Skeletal muscle tissue (tissue), 4 donors: ENCODE data around the gene ZNF385D. TPM values are rescaled to one million over a fixed set of nuclear protein-coding genes. Genes with fewer than 3 reads are reported as not detected.
A peak's percentile ranks its signal among the peaks of the same experiment; 100 is the strongest.

Experiments
- H3K27ac ChIP-seq: one replicate; pipeline ENCODE4 v1.7.0; 2013; ENCODE audit warnings: mild to moderate bottlenecking, low read depth, low read length, inconsistent platforms
- H3K27me3 ChIP-seq, 3 donors: one replicate each; pipeline ENCODE4 v1.7.0; 2013; ENCODE audit warnings: low read length in 3 of 3; ENCODE audit not compliant: control insufficient read depth in 3 of 3, insufficient read depth in 3 of 3
- H3K36me3 ChIP-seq, 3 donors: one replicate each; pipeline ENCODE4 v1.7.0; 2013; ENCODE audit warnings: low read length in 3 of 3; ENCODE audit not compliant: control insufficient read depth in 3 of 3, insufficient read depth in 3 of 3
- H3K4me1 ChIP-seq, 3 donors: one replicate each; pipeline ENCODE4 v1.7.0; 2013; ENCODE audit warnings: low read length in 3 of 3, mild to moderate bottlenecking in 3 of 3; ENCODE audit not compliant: control insufficient read depth in 3 of 3, insufficient read depth in 3 of 3
- H3K4me3 ChIP-seq, 3 donors: one replicate each; pipeline ENCODE4 v1.7.0; 2013; ENCODE audit warnings: low read length in 3 of 3
- H3K9ac ChIP-seq, 3 donors: one replicate each; pipeline ENCODE4 v1.7.0; 2013; ENCODE audit warnings: low read length in 3 of 3, mild to moderate bottlenecking in 3 of 3, moderate library complexity in 2 of 3, low read depth in 1 of 3
- H3K9me3 ChIP-seq, 3 donors: one replicate each; pipeline ENCODE4 v1.7.0; 2013; ENCODE audit warnings: low read length in 3 of 3; ENCODE audit not compliant: control insufficient read depth in 3 of 3
- total RNA-seq: library from RNA; depleted of rRNA; stranded (reverse); fragments of >200 nt; gene quantifications from one replicate; pipeline ENCODE4 v1.2.3, GENCODE V29; 2014
- donor health status: Osteomylitis.

ZNF385D gene
- total RNA-seq, 1 donor from 2014 or later = 9.4 TPM

DNA sequence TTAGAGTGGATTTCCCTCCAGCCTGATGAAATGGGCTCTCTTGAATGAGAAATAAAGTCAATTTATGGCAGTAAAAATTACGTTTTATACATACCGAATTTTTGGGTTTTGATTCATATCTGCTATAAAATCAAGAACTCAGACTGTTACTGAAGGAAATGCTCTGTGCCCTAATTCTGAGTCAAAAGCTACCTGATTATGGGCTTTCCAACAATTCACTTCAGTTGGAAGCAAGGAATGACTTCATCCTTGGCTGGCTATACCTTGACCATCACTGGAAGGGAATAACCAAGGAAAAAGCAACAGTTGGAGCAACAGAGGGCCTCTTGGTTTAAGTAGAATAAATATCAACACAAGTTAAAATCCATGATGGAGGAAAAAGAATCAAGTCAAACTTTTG, 88.6 kb downstream of the ZNF385D start:
- no peak overlapping the region for H3K9ac ChIP-seq
- no peaks in the 10 kb centered on the region for H3K36me3 ChIP-seq
- H3K9me3 ChIP-seq = no peaks in the 10 kb centered on the region
- H3K27ac ChIP-seq = no peak overlapping the region
- no peaks in the 10 kb centered on the region for H3K27me3 ChIP-seq
- H3K4me1 ChIP-seq = peaks cover 0 to 2% (median 0%) of the 10 kb centered on the region in 3 donors
- H3K4me3 ChIP-seq = no peak overlapping the region

DNA sequence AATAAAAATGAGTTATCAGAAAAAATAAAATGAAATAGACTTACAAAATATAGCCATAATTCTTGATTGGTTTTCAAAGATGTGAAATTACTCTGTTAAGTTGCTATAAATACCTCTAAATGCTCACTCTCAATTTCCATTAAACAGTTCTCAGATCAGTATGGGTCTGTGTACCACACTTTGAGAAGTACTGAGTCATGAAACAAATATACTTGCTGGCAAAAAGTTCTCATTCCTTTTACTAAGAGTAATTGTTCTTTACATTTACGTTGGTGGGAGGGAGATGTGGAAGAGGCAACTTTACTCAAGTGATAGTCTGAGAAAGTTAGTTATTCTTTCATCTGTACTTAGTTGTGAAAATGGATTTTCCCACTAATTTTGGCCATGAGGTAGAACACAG, 96.3 kb downstream of the ZNF385D start:
- H3K4me1 ChIP-seq = no peaks in the 10 kb centered on the region
- no peak overlapping the region for H3K9ac ChIP-seq
- no peaks in the 10 kb centered on the region for H3K27me3 ChIP-seq
- no peak overlapping the region for H3K27ac ChIP-seq
- no peak overlapping the region for H3K4me3 ChIP-seq
- no peaks in the 10 kb centered on the region for H3K9me3 ChIP-seq
- H3K36me3 ChIP-seq = no peaks in the 10 kb centered on the region

DNA sequence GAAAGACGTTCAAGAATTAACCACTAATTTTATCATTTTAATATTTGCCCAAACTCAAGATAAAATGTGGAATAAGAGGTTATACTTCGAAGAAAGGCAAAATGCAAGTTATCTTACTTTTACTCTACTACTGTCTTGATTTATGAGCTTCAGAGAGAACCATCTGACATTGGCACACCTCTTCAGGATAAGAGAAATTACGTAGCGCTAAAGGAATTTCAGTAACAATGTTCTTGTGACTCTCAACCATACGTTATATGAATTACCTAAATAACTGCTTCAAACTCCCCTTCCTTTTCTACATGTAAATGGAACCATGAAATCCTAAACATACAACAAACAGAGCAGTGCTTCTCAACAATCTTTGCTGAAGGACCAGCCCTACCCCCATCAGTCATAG, 96.8 kb downstream of the ZNF385D start:
- Histone ChIP-seq H3K27ac (no peak overlapping the region), H3K9ac (no peak overlapping the region)

DNA sequence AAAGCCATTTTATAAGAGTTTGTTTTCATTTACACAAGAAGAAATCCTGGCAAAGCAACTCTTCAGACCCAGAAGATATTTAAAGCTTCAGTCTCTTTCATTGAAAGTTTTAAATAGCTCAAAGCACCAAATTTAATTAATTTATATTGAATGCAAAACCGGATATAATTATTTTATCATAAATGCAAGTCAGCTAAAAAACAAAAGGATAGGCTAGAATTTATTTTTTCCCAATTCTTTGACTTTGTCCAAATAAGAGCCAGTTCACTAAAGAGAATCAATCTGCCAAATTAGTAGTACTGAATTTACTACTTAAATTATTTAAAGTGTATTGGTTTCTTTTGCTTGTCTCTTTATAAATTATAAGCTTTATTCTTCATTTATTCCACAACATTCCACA, 101.5 kb downstream of the ZNF385D start:
- no peak overlapping the region for H3K27ac ChIP-seq
- no peaks in the 10 kb centered on the region for H3K9me3 ChIP-seq
- no peaks in the 10 kb centered on the region for H3K36me3 ChIP-seq
- no peaks in the 10 kb centered on the region for H3K27me3 ChIP-seq
- peaks cover 0 to 7% (median 3%) of the 10 kb centered on the region in 3 donors for H3K4me1 ChIP-seq
- no peak overlapping the region for H3K4me3 ChIP-seq
- no peak overlapping the region for H3K9ac ChIP-seq

More for the DNA sequence above, 96.8 kb downstream of the ZNF385D start:
- Histone ChIP-seq H3K36me3 (no peaks in the 10 kb centered on the region), H3K9me3 (no peaks in the 10 kb centered on the region), H3K4me1 (no peaks in the 10 kb centered on the region), H3K4me3 (no peak overlapping the region), H3K27me3 (no peaks in the 10 kb centered on the region)

DNA sequence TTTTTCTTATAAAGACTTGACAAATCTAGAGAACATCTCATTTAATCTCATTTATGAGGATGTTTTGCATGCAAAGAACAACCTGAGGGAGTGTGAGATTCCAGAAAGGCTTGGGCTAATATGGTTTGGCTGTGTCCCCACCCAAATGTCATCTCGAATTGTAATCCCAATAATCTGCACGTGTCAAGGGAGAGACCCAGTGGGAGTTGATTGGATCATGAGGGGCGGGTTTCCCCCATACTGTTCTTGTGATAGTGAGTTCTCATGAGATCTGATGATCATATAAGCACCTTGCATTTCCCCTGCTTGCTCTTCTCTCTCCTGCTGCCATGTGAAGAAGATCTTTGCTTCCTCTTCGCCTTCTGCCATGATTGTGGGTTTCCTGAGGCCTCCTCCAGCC, 103.0 kb downstream of the ZNF385D start:
- peaks cover 0 to 11% (median 6%) of the 10 kb centered on the region in 3 donors for H3K4me1 ChIP-seq
- no peak overlapping the region for H3K4me3 ChIP-seq
- no peaks in the 10 kb centered on the region for H3K36me3 ChIP-seq

DNA sequence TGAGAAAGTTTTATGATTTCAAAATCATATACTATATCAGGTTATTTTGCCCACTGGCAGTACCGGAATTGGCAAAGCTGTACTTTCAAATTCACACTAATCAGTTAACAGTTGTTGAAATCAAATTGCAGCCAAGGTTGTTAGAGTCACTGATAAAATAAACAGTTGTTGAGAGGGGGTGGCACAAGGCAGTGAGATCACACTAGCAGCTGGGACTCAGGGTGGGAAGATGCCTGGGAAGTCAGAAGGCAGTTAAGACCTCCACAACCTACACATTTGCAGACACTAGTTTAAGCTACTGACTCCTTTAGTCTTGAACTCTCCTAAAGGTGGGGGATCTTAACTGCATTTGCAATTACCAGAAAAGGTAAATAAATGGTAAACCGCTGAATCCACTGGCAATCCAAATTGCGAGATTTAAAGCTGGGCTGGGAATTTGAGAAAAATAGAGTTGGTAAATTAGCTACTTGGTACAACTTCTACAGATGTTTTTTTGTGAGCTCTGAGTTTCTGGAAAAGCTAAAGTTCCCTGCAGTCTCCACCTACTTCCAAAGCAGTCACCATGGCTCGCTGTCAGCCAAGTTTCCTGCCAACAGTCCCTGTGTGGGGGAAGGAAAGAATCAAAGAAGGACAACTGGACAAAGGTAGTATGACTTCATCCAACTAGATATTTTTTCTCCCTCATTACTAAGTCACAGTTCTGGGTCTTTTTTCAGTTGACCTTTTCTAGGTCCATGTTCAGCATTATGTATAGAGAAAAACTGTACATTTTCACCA, 105.7 kb downstream of the ZNF385D start:
- H3K36me3 ChIP-seq = no peaks in the 10 kb centered on the region
- no peak overlapping the region for H3K9ac ChIP-seq
- H3K27me3 ChIP-seq = no peaks in the 10 kb centered on the region
- no peaks in the 10 kb centered on the region for H3K9me3 ChIP-seq
- peak overlapping the region; percentile 69 for H3K27ac ChIP-seq
- H3K4me3 ChIP-seq = peak overlapping the region in 2 of 3 donors; percentile 14 to 20
- peaks cover 0 to 11% (median 6%) of the 10 kb centered on the region in 3 donors for H3K4me1 ChIP-seq

More for the DNA sequence above, 103.0 kb downstream of the ZNF385D start:
- H3K9me3 ChIP-seq = no peaks in the 10 kb centered on the region
- no peaks in the 10 kb centered on the region for H3K27me3 ChIP-seq
- no peak overlapping the region for H3K9ac ChIP-seq
- H3K27ac ChIP-seq = no peak overlapping the region

DNA sequence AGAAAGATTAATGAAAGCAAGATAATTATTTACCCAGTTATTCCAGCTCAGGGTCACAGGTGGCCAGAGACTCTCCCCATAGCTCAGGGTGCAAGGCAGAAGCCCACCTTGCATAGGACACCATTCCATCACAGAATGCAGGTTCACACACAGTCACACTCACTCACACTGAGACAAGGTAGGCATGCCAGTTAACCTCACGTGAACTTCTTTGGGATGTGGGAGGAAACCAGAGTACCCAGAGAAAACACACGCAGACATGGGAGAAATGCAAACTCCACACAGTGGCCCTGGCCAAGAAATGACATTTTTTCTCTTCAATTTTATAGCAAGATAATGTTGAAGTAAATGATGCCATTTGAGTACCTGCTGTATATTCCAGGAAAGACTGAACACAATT, 106.7 kb downstream of the ZNF385D start:
- Histone ChIP-seq H3K4me1 (peaks cover 0 to 11% (median 6%) of the 10 kb centered on the region in 3 donors), H3K9me3 (no peaks in the 10 kb centered on the region), H3K27ac (peak overlapping the region; percentile 69), H3K27me3 (no peaks in the 10 kb centered on the region), H3K9ac (no peak overlapping the region), H3K36me3 (no peaks in the 10 kb centered on the region), H3K4me3 (no peak overlapping the region)

DNA sequence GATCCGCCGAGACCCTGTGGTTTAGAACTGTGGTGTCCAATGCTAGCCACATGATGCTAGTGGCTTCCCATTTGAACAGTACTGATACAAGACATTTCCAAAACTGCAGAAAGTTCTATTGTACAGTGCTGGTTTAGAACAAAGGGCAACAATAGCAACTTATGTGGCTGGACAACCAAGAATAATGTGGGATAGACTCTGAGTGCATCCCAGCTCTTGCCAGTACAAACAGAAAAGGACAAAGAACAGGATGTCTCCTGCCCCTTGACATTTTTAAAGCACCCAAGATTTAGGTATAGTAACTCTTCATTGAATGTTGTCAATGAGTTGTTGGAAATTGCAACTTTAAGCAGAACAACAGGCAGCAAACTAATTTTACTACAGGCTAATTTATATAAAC, 107.3 kb downstream of the ZNF385D start:
- no peak overlapping the region for H3K4me3 ChIP-seq
- no peak overlapping the region for H3K9ac ChIP-seq
- H3K27me3 ChIP-seq = no peaks in the 10 kb centered on the region
- no peaks in the 10 kb centered on the region for H3K36me3 ChIP-seq
- H3K9me3 ChIP-seq = no peaks in the 10 kb centered on the region
- H3K4me1 ChIP-seq = peaks cover 0 to 11% (median 6%) of the 10 kb centered on the region in 3 donors
- H3K27ac ChIP-seq = peak overlapping the region; percentile 69

DNA sequence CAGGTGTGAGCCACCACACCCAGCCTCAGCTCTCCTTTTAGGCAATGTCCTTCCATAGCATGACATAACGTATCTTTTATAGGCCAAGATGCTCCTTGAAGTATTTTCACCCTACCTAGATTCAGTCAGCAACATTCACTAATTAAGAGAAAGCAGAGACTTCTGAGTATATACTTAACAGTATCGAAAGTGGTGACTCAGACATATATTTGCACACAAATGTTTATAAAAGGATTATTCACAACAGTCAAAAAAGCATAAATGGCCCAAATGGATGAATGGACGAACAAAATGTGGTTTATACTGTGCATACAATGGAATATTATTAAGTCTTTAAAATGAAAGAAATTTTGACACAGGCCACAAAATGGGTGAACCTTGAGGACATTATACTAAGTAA, 108.6 kb downstream of the ZNF385D start:
- no peak overlapping the region for H3K4me3 ChIP-seq
- H3K36me3 ChIP-seq = no peaks in the 10 kb centered on the region
- peaks cover 0 to 11% (median 6%) of the 10 kb centered on the region in 3 donors for H3K4me1 ChIP-seq
- H3K9ac ChIP-seq = no peak overlapping the region
- no peaks in the 10 kb centered on the region for H3K27me3 ChIP-seq
- H3K27ac ChIP-seq = no peak overlapping the region
- no peaks in the 10 kb centered on the region for H3K9me3 ChIP-seq

DNA sequence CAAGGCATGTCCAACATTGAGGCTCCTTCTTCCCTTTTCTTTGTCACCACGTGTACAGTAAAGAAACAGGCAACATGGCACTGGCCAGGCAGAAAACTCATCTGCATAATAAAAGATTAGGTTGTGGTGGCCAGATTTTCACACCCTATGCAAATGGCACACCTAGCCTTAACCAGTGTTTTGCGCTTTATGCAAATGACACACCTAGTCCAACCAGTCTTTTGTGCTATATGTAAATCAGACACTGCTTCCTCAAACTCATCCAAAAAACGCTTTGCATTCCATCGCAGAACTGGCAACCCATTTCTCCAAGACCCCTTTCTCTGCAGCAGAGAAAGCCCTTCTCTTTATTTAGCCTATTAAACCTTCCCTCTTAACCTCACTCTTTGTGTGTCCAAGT, 109.1 kb downstream of the ZNF385D start:
- Histone ChIP-seq H3K36me3 (no peaks in the 10 kb centered on the region), H3K9ac (no peak overlapping the region), H3K27me3 (no peaks in the 10 kb centered on the region), H3K4me3 (no peak overlapping the region), H3K9me3 (no peaks in the 10 kb centered on the region), H3K27ac (no peak overlapping the region), H3K4me1 (peaks cover 0 to 11% (median 6%) of the 10 kb centered on the region in 3 donors)
